Neural crest cell (in vitro differentiated cells): ENCODE results near the gene TMEM240. TPM values are rescaled to one million over a fixed set of nuclear protein-coding genes. Genes with fewer than 3 reads are reported as not detected.
"Not testable (repeated sequence)": the region's sequence is repeated elsewhere in the genome, so short reads cannot be mapped to it uniquely, and the experiment has no call there.

Source experiments
- DNase-seq: peaks from one replicate; pipeline ENCODE4 v3.0.0; 2021; ENCODE audit warnings: low read depth, mixed read lengths, low spot score
- H3K27ac Mint-ChIP-seq: one replicate; pipeline ENCODE4 v1.8.0; 2021; ENCODE audit warnings: mild to moderate bottlenecking, mixed read lengths; ENCODE audit not compliant: unreplicated experiment
- H3K27me3 Mint-ChIP-seq: 2 replicates; pipeline ENCODE4 v1.8.0; 2021; ENCODE audit warnings: low read depth, mild to moderate bottlenecking, mixed read lengths
- H3K36me3 Mint-ChIP-seq: 2 replicates; pipeline ENCODE4 v1.8.0; 2021; ENCODE audit warnings: low read depth, mild to moderate bottlenecking, mixed read lengths
- H3K4me1 Mint-ChIP-seq: 2 replicates; pipeline ENCODE4 v1.8.0; 2021; ENCODE audit warnings: mixed read lengths
- H3K4me3 Mint-ChIP-seq: one replicate; pipeline ENCODE4 v1.8.0; 2021; ENCODE audit warnings: mild to moderate bottlenecking, mixed read lengths
- H3K9me3 Mint-ChIP-seq: 2 replicates; pipeline ENCODE4 v1.8.0; 2021; ENCODE audit warnings: mixed read lengths
- total RNA-seq: library from RNA; stranded (reverse); gene quantifications from 2 replicates; pipeline ENCODE4 v1.2.1, GENCODE V29; 2021
- TF ChIP-seq, protein P1 (sequence below): fragments of 200-600 bp; sonication (generic); conservative IDR thresholded peaks from 2 replicates; pipeline ENCODE4 v1.5.0; 2021; ENCODE audit warnings: antibody characterized with exemption, mild to moderate bottlenecking

The TMEM240 gene
- total RNA-seq, 1 donor from 2014 or later = 16.9 TPM

DNA sequence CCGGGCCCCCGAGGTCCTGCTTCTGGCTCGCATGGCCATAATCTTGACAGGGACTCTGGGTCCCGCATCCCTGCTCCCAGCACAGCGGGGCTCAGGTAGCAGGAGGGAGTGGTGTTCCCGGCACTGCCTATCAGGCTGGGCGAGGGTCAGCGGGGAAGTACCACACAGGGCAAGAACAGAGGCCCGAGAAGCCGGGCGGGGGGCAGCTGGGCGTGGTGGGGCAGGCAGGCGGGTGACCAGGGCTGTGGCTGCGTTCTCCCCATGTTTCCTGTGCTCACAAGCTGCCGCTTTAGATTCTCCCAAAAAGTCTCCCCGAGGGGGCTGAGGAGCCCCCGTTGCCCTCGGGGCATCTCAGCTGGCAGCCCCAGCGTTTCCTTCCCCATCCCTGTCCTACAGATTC is 50.6 kb downstream of the TMEM240 start:
- no peak overlapping the region for H3K4me3 Mint-ChIP-seq
- no peaks in the 10 kb centered on the region for H3K27me3 Mint-ChIP-seq
- no peak overlapping the region for H3K27ac Mint-ChIP-seq
- no peak for DNase-seq
- TF ChIP-seq, protein P1, sequence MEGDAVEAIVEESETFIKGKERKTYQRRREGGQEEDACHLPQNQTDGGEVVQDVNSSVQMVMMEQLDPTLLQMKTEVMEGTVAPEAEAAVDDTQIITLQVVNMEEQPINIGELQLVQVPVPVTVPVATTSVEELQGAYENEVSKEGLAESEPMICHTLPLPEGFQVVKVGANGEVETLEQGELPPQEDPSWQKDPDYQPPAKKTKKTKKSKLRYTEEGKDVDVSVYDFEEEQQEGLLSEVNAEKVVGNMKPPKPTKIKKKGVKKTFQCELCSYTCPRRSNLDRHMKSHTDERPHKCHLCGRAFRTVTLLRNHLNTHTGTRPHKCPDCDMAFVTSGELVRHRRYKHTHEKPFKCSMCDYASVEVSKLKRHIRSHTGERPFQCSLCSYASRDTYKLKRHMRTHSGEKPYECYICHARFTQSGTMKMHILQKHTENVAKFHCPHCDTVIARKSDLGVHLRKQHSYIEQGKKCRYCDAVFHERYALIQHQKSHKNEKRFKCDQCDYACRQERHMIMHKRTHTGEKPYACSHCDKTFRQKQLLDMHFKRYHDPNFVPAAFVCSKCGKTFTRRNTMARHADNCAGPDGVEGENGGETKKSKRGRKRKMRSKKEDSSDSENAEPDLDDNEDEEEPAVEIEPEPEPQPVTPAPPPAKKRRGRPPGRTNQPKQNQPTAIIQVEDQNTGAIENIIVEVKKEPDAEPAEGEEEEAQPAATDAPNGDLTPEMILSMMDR = no peak
- H3K9me3 Mint-ChIP-seq = peaks cover 3% of the 10 kb centered on the region
- no peaks in the 10 kb centered on the region for H3K4me1 Mint-ChIP-seq
- H3K36me3 Mint-ChIP-seq = peaks cover 31% of the 10 kb centered on the region

DNA sequence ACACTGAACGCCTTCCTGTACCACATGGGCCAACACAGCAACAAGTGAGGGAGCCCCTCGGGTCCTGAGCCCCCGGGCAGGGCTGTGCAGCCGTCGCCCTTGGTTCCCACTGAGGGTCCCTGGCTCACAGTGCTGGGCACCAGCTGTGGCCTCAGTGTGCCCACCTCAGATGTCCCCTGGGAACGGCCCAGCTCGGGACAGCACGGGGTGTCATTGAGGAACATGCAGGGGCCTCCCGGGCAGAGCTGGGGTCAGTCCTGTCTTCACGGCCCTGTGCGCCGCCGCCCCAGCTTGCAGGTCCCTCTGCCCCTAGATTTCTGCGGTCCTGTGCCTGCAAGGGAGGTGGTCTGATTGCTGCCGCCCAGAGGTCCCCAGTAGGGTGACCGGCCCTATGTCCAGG is 51.2 kb downstream of the TMEM240 start:
- Mint-ChIP-seq H3K27me3 (no peaks in the 10 kb centered on the region), H3K4me1 (no peaks in the 10 kb centered on the region), H3K36me3 (peaks cover 31% of the 10 kb centered on the region), H3K9me3 (peaks cover 3% of the 10 kb centered on the region), H3K27ac (no peak overlapping the region), H3K4me3 (no peak overlapping the region)
- TF ChIP-seq, protein P1 = no peak
- DNase-seq = no peak

DNA sequence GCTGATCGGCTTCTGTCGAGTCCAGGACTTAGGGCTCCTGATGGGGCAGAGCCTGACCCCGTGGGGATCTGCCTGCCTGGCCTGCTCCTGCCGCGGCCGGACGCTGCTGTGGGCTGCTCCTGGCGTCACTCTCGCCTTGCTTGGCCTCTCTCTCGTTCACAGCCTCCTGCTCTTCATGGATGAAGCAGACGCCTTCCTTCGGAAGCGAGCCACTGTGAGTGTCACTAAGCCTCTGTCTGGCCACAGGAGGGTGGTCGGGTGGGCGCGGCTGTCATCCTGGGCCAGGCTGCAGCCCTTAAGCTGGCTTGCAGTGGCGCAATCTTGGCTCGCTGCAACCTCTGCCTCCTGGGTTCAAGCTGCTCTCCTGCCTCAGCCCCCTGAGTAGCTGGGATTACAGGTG is 52.7 kb downstream of the TMEM240 start:
- no peaks in the 10 kb centered on the region for H3K9me3 Mint-ChIP-seq
- H3K27ac Mint-ChIP-seq = no peak overlapping the region
- H3K4me1 Mint-ChIP-seq = no peaks in the 10 kb centered on the region
- no peak for DNase-seq
- H3K27me3 Mint-ChIP-seq = no peaks in the 10 kb centered on the region
- TF ChIP-seq, protein P1 = no peak
- H3K36me3 Mint-ChIP-seq = peaks cover 20% of the 10 kb centered on the region
- no peak overlapping the region for H3K4me3 Mint-ChIP-seq

DNA sequence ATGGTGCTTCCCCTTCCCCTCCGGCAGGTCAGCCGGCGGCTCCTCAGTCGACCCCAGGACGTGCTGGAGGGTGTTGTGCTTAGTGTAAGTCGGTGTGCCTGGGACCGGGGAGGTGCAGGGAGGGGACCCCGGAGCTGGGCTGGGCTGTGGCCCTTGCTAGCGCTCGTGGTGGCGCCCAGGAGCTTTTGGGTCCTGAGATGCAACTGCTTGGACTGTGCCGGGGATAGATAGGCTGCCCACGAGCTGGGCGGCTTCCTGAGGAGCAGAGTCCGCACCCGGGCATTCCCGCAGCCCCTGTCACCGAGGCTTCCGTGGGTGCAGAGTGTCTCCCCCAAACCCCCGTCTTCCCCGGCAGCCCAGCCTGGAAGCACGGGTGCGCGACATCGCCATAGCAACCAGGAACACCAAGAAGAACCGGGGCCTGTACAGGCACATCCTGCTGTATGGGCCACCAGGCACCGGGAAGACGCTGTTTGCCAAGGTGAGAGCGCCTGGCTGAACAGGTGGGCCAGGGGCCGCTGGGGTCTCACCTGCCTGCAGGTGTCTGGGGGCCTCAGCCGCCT is 54.6 kb downstream of the TMEM240 start:
- DNase-seq, H3K27ac Mint-ChIP-seq, H3K9me3 Mint-ChIP-seq, H3K27me3 Mint-ChIP-seq, H3K4me3 Mint-ChIP-seq, H3K36me3 Mint-ChIP-seq, H3K4me1 Mint-ChIP-seq: not testable (repeated sequence)

DNA sequence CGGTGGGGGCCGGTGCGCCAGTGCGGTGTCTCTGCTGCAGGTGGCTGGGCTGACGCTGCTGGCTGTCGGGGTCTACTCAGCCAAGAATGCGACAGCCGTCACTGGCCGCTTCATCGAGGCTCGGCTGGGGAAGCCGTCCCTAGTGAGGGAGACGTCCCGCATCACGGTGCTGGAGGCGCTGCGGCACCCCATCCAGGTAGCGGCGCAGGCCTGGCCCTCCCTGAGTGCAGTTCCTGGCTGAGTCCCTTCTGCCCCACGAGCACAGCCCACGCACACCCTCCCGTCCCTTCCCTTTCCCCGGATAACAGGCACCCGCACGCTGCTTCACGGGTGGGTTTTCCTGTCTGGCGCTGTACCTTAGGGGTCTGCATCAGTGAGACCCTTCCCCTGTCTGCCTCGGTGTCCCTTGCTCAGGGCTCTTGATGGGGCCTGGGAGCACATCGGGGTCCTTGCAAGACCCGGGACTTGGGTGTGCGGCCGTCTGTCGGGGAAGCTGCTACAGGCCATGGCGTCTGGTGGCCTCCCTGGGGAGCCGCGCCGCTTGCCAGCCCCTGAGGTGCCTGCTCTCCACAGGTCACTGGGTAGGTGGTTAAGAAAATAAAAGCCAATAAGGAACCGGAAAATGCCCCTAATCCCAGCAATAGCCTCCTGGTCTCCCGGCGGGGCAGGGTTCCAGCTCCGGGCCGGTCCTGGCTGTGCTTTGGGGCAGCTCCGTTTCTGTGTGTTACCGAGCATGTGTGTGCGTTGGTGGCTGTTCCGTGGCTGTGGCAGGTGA is 55.3 kb downstream of the TMEM240 start:
- H3K27me3 Mint-ChIP-seq, H3K36me3 Mint-ChIP-seq, DNase-seq, H3K9me3 Mint-ChIP-seq, H3K4me3 Mint-ChIP-seq, H3K27ac Mint-ChIP-seq, H3K4me1 Mint-ChIP-seq: not testable (repeated sequence)

Other genes with a start within 250 kb of the TMEM240 start
- 111 and 124 TPM in 2 replicates for gene ACAP3, start 232.7 kb downstream of the TMEM240 start, total RNA-seq
- 26.3 and 27.9 TPM in 2 replicates for gene PUSL1, start 232.0 kb downstream of the TMEM240 start, total RNA-seq
- gene INTS11, start 216.0 kb downstream of the TMEM240 start, total RNA-seq = 137 and 160 TPM in 2 replicates
- 18.9 and 19.8 TPM in 2 replicates for gene CPTP, start 215.8 kb downstream of the TMEM240 start, total RNA-seq
- gene TAS1R3, start 209.3 kb downstream of the TMEM240 start, total RNA-seq = 0.64 and 0.68 TPM in 2 replicates
- 63.4 and 66.7 TPM in 2 replicates for gene DVL1, start 191.2 kb downstream of the TMEM240 start, total RNA-seq
- gene MXRA8, start 182.1 kb downstream of the TMEM240 start, total RNA-seq = 5.0 and 5.8 TPM in 2 replicates
- 127 and 128 TPM in 2 replicates for gene AURKAIP1, start 165.4 kb downstream of the TMEM240 start, total RNA-seq
- gene CCNL2, start 141.3 kb downstream of the TMEM240 start, total RNA-seq = 249 and 261 TPM in 2 replicates
- 113 and 117 TPM in 2 replicates for gene MRPL20, start 133.3 kb downstream of the TMEM240 start, total RNA-seq
- 0.66 and 0.89 TPM in 2 replicates for gene ANKRD65, start 119.3 kb downstream of the TMEM240 start, total RNA-seq
- 8.9 and 9.6 TPM in 2 replicates for gene VWA1, start 104.9 kb downstream of the TMEM240 start, total RNA-seq
- 0.23 and 0.41 TPM in 2 replicates for gene ATAD3C, start 90.9 kb downstream of the TMEM240 start, total RNA-seq
- 45.1 and 50.0 TPM in 2 replicates for gene ATAD3B, start 68.9 kb downstream of the TMEM240 start, total RNA-seq
- 54.4 and 58.0 TPM in 2 replicates for gene ATAD3A, start 28.5 kb downstream of the TMEM240 start, total RNA-seq
- gene SSU72, start 34.2 kb upstream of the TMEM240 start, total RNA-seq = 132 and 134 TPM in 2 replicates
- 14.3 and 14.5 TPM in 2 replicates for gene FNDC10, start 59.5 kb upstream of the TMEM240 start, total RNA-seq
- 105 and 106 TPM in 2 replicates for gene MIB2, start 74.9 kb upstream of the TMEM240 start, total RNA-seq
- gene MMP23B, start 91.5 kb upstream of the TMEM240 start, total RNA-seq = 1.7 and 2.3 TPM in 2 replicates
- 32.1 and 34.1 TPM in 2 replicates for gene CDK11B, start 118.4 kb upstream of the TMEM240 start, total RNA-seq
- gene SLC35E2B, start 152.2 kb upstream of the TMEM240 start, total RNA-seq = 96.3 and 99.0 TPM in 2 replicates
- 47.8 and 48.9 TPM in 2 replicates for gene CDK11A, start 183.7 kb upstream of the TMEM240 start, total RNA-seq
- gene NADK, start 237.8 kb upstream of the TMEM240 start, total RNA-seq = 88.4 and 91.9 TPM in 2 replicates